ENCODE measurements around the gene STK11IP. TPM values are rescaled to one million over a fixed set of nuclear protein-coding genes. Genes with fewer than 3 reads are reported as not detected.

Gene STK11IP
- total RNA-seq, 1 experiment from 2014 or later, result 45.0 TPM

GRCh38 chr2:219566640-219567039 lies 31.0 kb upstream of the STK11IP start:
- RAD21 ChIA-PET (ENCODE audit: low non-redundant PET in 1 of 2, low total read pairs in 2 of 2, uncharacterized antibody in 2 of 2, unreplicated experiment in 2 of 2), result no interaction called here
- POLR2A ChIA-PET, result no interaction called here
- DNase-seq (ENCODE audit: low read depth, low spot score) (no peak), ATAC-seq (no peak)
- H3K9me3 ChIP-seq (ENCODE audit: control insufficient read depth in 1 of 2, insufficient read depth in 1 of 2, low read depth in 1 of 2, low read length in 2 of 2), result no peaks in the 10 kb centered on the region
- H4K20me1 ChIP-seq (ENCODE audit: insufficient read depth), result no peaks in the 10 kb centered on the region
- H3K79me2 ChIP-seq (ENCODE audit: insufficient read depth, low read length), result no peaks in the 10 kb centered on the region
- H2AFZ ChIP-seq (ENCODE audit: low read depth, low read length, poor library complexity, severe bottlenecking), result no peak overlapping the region
- no peak overlapping the region for H3K27ac ChIP-seq (ENCODE audit: low read depth, low read length)
- H3K36me3 ChIP-seq (ENCODE audit: control insufficient read depth in 1 of 2, insufficient read depth in 2 of 2, low read length in 2 of 2), result no peaks in the 10 kb centered on the region
- BruUV-seq (replicated peaks), result no TSS peak
- intact Hi-C loops (cut with micrococcal nuclease), result no loop called here
- H3K9ac ChIP-seq (ENCODE audit: low read length), result no peak overlapping the region
- no peaks in the 10 kb centered on the region for H3K9me2 ChIP-seq (ENCODE audit: insufficient read depth)
- no peak overlapping the region for H3K4me3 ChIP-seq (replicated peaks in 1 of 2; ENCODE audit: low read depth in 1 of 2, low read length in 2 of 2)
- no peak overlapping the region for H3K4me2 ChIP-seq (ENCODE audit: low read length)
- no peaks in the 10 kb centered on the region for H3K4me1 ChIP-seq (ENCODE audit: control insufficient read depth in 1 of 2, insufficient read depth in 2 of 2, low read length in 2 of 2)
- CTCF ChIA-PET, result no interaction called here
- no peak for TF ChIP-seq FOSL1 (IDR thresholded peaks at IDR 0.05; ENCODE audit: low read depth)
- TF ChIP-seq POLR2A (IDR thresholded peaks at IDR 0.05; ENCODE audit: borderline replicate concordance, extremely low read depth, insufficient read depth, insufficient read length), result no peak
- no peak for TF ChIP-seq YY1 (IDR thresholded peaks at IDR 0.05; ENCODE audit: extremely low read depth, insufficient replicate concordance, low read depth, low read length)
- no peak for TF ChIP-seq EGR1 (IDR thresholded peaks at IDR 0.05; ENCODE audit: low read depth)
- TF ChIP-seq EZH2phosphoT487 (IDR thresholded peaks at IDR 0.05; ENCODE audit: borderline replicate concordance), result no peak
- no peak for TF ChIP-seq POLR2AphosphoS5 (IDR thresholded peaks at IDR 0.05; ENCODE audit: low read depth, low read length)
- no peak for TF ChIP-seq MAX (IDR thresholded peaks at IDR 0.05)
- no peak for TF ChIP-seq EZH2 (IDR thresholded peaks at IDR 0.05)
- no peak for TF ChIP-seq CEBPB (IDR thresholded peaks at IDR 0.05; ENCODE audit: low read depth)
- no peak for TF ChIP-seq ZFX (IDR thresholded peaks at IDR 0.05)
- no peak for TF ChIP-seq ZNF274 (IDR thresholded peaks at IDR 0.05; ENCODE audit: low read depth, low read length)
- TF ChIP-seq CTCF (IDR thresholded peaks at IDR 0.05 in 2 of 3, conservative IDR thresholded peaks at IDR 0.05 in 1 of 3; ENCODE audit: borderline replicate concordance in 1 of 3, insufficient read depth in 1 of 3, low read depth in 2 of 3, low read length in 2 of 3), result no peak
- no peak for TF ChIP-seq RAD21 (IDR thresholded peaks at IDR 0.05; ENCODE audit: low read depth)
- no peaks in the 10 kb centered on the region for H3K27me3 ChIP-seq (ENCODE audit: insufficient read depth, low read length)

Data from HCT116 (cell line).